GM12891 (cell line): ENCODE data around the gene NEDD4.

Source experiments
- POLR2A ChIP-seq: IDR thresholded peaks from 2 replicates; pipeline ENCODE4 v1.6.1; 2011; ENCODE audit warnings: low read depth, low read length, control low read depth
- POLR2AphosphoS5 ChIP-seq: IDR thresholded peaks from 2 replicates; pipeline ENCODE4 v1.6.1; 2011; ENCODE audit warnings: low read depth, low read length, control low read depth
- TAF1 ChIP-seq: IDR thresholded peaks from 2 replicates; pipeline ENCODE4 v1.6.1; 2011; ENCODE audit warnings: low read depth, low read length, control low read depth

DNA sequence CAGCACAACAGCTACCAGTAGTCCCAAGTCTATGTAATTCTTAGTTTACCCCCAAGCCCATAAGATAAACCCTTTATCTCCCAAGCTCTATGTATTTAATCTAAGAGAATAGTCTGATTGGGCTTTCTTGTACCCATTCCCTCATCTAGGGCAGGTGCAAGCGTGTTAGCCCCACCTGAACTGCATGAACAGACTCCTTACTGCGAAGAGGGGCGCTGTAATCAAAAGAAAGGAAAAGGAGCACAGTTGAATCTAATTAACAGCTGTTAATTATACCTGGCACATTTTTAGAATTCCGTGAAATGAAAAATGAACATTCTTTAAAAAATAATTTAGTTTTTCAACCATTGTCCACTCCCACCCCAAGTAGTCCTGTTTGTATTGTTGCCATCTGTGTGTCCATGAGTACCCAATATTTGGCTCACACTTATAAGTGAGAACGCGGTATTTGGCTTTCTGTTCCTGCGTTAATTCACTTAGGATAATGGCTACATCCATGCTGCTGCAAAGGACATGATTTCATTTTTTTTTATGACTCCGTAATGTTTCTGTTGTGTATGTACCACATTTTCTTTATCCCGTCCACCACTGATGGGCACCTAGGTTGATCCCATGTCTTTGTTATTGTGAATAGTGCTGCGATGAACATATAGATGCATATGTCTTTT is 26.5 kb upstream of the NEDD4 start:
- TF ChIP-seq POLR2AphosphoS5 (no peak), TAF1 (no peak), POLR2A (no peak)
